Neural cell (in vitro differentiated cells): ENCODE data around the gene PLD2.

Experiments used
- CTCF ChIP-seq: fragments of 450-650 bp; IDR thresholded peaks from 2 replicates; pipeline ENCODE4 v1.5.1; 2014; ENCODE audit warnings: antibody characterized with exemption, mild to moderate bottlenecking, moderate library complexity; ENCODE audit not compliant: poor library complexity, severe bottlenecking
- TAF1 ChIP-seq: IDR thresholded peaks from 2 replicates; pipeline ENCODE4 v1.6.1; 2012; ENCODE audit warnings: low read depth

DNA sequence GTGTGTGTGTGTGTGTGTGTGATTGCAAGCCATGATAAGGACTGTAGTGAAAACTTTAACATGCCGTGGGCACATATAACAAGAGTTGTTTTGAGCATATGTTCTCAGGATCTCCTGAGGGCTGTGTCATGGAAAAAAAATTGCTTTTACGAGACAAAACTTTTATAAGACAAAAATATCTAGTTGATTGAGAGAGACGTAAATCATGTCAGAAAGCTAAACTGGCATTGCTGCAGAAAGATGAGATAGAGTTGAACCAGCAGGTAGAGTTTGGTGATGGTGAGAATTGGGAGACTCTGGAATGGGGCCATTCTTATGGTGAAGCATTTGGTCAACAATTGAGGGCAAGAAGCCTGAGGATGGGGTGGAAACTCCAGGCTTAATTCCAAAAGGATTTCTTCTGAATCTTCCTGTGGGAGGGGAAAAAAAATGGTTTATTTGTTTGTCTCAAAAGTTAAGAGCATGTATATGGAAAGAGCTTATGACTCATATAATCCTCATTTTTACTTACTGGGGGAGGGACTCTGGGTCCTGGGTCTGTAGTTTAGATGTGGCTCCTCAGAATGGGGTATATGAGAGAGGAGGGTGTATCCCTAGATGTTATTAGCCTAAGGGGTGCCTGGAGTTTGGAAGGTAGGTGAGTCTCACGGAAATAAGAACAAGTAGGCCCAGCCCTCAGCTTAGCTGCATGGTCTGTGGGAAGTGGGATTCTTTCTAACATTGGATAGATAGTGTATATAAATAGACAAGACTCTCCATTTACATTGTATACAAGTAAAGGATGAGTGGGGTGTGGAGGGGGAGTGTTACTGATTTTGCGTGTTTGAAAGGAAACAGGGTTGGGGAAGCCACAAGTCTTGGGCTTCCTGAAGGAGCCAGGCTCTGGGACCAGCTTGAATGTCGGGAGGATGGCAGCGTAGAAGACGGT lies 33.3 kb downstream of the PLD2 start:
- TF ChIP-seq CTCF: no peak
- TF ChIP-seq TAF1: no peak
